Measurements from ENCODE around the gene SPON1.

- TF ChIP-seq CTCF (IDR thresholded peaks at IDR 0.05; ENCODE audit: borderline replicate concordance, extremely low read depth, low read length, poor library complexity, severe bottlenecking) (no peak), EZH2 (IDR thresholded peaks at IDR 0.05; ENCODE audit: borderline replicate concordance, low read depth, low read length, severe bottlenecking) (no peak)
Measured at GRCh38 chr11:14259878-14260277, 297.4 kb downstream of the SPON1 start.
